GM18870 (cell line): ENCODE measurements around the gene WNT9A.

Experiments
- ATAC-seq: cut with Tn5 transposase; IDR thresholded peaks from one replicate; pipeline ENCODE4 v1.9.1; 2021; ENCODE audit warnings: moderate library complexity; ENCODE audit not compliant: unreplicated experiment

WNT9A gene

GRCh38 chr1:227925582-227926198 lies 22.0 kb downstream of the WNT9A start:
- ATAC-seq = no peak

GRCh38 chr1:227924833-227925574 lies 22.7 kb downstream of the WNT9A start:
- ATAC-seq = no peak

- ATAC-seq = no peak
Observed at GRCh38 chr1:227924168-227924832, 23.4 kb downstream of the WNT9A start.

GRCh38 chr1:227923353-227924167 lies 24.2 kb downstream of the WNT9A start:
- no peak for ATAC-seq

- no peak for ATAC-seq
Observed at GRCh38 chr1:227922501-227923352, 25.0 kb downstream of the WNT9A start.

GRCh38 chr1:227921461-227922185 lies 26.1 kb downstream of the WNT9A start:
- no peak for ATAC-seq

GRCh38 chr1:227920896-227921295 lies 26.8 kb downstream of the WNT9A start:
- ATAC-seq = no peak

- ATAC-seq = no peak
Observed at GRCh38 chr1:227920426-227920825, 27.3 kb downstream of the WNT9A start.

GRCh38 chr1:227919906-227920305 lies 27.8 kb downstream of the WNT9A start:
- no peak for ATAC-seq

GRCh38 chr1:227918736-227919135 lies 29.0 kb downstream of the WNT9A start:
- no peak for ATAC-seq

GRCh38 chr1:227918083-227918700 lies 29.5 kb downstream of the WNT9A start:
- no peak for ATAC-seq

GRCh38 chr1:227917081-227917950 lies 30.4 kb downstream of the WNT9A start:
- ATAC-seq = no peak

GRCh38 chr1:227916655-227917054 lies 31.1 kb downstream of the WNT9A start:
- ATAC-seq = no peak

- ATAC-seq = no peak
Observed at GRCh38 chr1:227915564-227916553, 31.9 kb downstream of the WNT9A start.

- ATAC-seq = no peak
Observed at GRCh38 chr1:227914801-227915563, 32.8 kb downstream of the WNT9A start.
